Measurements from ENCODE around the gene SLF2. TPM values are rescaled to one million over a fixed set of nuclear protein-coding genes. Genes with fewer than 3 reads are reported as not detected.

Gene SLF2
- total and polyA plus RNA-seq, 2 of the 13 experiments (the other 11 are each of a cell fraction or from before 2014, with no cell fraction given): 12.2 to 48.1 TPM

DNA sequence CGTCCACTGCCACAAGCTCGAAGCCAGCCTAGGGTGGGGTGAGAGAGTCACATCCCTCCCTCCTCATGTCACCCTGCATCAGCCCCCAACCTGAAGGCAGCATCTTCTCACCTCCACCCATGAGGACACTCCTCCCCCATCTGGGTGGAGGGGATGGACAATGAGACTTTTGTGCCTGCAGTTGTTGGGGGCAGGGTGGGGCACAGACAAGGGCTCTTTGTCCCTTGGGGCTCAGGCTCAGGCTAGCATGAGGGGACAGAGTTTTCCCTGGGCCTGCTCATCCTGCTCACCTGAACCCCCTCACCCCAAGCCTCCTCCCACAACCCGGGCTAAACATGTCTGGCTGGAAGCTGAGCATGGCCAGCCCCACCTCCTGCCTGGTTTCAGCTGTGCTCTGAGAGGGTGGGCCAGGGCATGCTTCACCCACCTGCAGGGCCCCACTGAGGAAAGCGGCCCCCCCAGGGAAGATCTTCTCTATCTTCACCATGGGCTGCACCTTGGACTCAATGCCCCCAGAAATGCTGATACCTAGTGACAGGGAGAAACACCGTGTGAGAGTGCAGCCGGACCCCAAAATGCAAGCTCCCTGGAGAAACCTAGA is 96.2 kb downstream of the SLF2 start (continued):
- TF ChIP-seq, protein P1, sequence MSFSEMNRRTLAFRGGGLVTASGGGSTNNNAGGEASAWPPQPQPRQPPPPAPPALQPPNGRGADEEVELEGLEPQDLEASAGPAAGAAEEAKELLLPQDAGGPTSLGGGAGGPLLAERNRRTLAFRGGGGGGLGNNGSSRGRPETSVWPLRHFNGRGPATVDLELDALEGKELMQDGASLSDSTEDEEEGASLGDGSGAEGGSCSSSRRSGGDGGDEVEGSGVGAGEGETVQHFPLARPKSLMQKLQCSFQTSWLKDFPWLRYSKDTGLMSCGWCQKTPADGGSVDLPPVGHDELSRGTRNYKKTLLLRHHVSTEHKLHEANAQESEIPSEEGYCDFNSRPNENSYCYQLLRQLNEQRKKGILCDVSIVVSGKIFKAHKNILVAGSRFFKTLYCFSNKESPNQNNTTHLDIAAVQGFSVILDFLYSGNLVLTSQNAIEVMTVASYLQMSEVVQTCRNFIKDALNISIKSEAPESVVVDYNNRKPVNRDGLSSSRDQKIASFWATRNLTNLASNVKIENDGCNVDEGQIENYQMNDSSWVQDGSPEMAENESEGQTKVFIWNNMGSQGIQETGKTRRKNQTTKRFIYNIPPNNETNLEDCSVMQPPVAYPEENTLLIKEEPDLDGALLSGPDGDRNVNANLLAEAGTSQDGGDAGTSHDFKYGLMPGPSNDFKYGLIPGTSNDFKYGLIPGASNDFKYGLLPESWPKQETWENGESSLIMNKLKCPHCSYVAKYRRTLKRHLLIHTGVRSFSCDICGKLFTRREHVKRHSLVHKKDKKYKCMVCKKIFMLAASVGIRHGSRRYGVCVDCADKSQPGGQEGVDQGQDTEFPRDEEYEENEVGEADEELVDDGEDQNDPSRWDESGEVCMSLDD (CRISPR knock-in tag; IDR thresholded peaks at IDR 0.05; ENCODE audit: borderline replicate concordance): peak; percentile 90; the same call in 1 of the 2 replicates
- TF ChIP-seq ZNF670 (CRISPR knock-in tag; IDR thresholded peaks at IDR 0.05; ENCODE audit: borderline replicate concordance) (no peak), MAFG (CRISPR knock-in tag; IDR thresholded peaks at IDR 0.05) (no peak), ZNF124 (CRISPR knock-in tag; IDR thresholded peaks at IDR 0.05) (no peak), HIVEP1 (CRISPR knock-in tag; IDR thresholded peaks at IDR 0.05) (0 out of 2 replicates have a peak, but pooled peaks have one; percentile 31), MIXL1 (CRISPR knock-in tag; IDR thresholded peaks at IDR 0.05) (no peak), EZH2 (conservative IDR thresholded peaks at IDR 0.05; ENCODE audit: low read depth, low read length) (no peak), NPAS2 (CRISPR knock-in tag; IDR thresholded peaks at IDR 0.05; ENCODE audit: borderline replicate concordance) (no peak), ISX (CRISPR knock-in tag; conservative IDR thresholded peaks at IDR 0.05) (no peak), ZNF160 (CRISPR knock-in tag; IDR thresholded peaks at IDR 0.05) (no peak)
- TF ChIP-seq, protein P2, sequence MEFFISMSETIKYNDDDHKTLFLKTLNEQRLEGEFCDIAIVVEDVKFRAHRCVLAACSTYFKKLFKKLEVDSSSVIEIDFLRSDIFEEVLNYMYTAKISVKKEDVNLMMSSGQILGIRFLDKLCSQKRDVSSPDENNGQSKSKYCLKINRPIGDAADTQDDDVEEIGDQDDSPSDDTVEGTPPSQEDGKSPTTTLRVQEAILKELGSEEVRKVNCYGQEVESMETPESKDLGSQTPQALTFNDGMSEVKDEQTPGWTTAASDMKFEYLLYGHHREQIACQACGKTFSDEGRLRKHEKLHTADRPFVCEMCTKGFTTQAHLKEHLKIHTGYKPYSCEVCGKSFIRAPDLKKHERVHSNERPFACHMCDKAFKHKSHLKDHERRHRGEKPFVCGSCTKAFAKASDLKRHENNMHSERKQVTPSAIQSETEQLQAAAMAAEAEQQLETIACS (CRISPR knock-in tag; IDR thresholded peaks at IDR 0.05): no peak
- TF ChIP-seq, protein P3, sequence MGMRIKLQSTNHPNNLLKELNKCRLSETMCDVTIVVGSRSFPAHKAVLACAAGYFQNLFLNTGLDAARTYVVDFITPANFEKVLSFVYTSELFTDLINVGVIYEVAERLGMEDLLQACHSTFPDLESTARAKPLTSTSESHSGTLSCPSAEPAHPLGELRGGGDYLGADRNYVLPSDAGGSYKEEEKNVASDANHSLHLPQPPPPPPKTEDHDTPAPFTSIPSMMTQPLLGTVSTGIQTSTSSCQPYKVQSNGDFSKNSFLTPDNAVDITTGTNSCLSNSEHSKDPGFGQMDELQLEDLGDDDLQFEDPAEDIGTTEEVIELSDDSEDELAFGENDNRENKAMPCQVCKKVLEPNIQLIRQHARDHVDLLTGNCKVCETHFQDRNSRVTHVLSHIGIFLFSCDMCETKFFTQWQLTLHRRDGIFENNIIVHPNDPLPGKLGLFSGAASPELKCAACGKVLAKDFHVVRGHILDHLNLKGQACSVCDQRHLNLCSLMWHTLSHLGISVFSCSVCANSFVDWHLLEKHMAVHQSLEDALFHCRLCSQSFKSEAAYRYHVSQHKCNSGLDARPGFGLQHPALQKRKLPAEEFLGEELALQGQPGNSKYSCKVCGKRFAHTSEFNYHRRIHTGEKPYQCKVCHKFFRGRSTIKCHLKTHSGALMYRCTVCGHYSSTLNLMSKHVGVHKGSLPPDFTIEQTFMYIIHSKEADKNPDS (CRISPR knock-in tag; IDR thresholded peaks at IDR 0.05): no peak
- TF ChIP-seq, protein P4, sequence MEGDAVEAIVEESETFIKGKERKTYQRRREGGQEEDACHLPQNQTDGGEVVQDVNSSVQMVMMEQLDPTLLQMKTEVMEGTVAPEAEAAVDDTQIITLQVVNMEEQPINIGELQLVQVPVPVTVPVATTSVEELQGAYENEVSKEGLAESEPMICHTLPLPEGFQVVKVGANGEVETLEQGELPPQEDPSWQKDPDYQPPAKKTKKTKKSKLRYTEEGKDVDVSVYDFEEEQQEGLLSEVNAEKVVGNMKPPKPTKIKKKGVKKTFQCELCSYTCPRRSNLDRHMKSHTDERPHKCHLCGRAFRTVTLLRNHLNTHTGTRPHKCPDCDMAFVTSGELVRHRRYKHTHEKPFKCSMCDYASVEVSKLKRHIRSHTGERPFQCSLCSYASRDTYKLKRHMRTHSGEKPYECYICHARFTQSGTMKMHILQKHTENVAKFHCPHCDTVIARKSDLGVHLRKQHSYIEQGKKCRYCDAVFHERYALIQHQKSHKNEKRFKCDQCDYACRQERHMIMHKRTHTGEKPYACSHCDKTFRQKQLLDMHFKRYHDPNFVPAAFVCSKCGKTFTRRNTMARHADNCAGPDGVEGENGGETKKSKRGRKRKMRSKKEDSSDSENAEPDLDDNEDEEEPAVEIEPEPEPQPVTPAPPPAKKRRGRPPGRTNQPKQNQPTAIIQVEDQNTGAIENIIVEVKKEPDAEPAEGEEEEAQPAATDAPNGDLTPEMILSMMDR (CRISPR knock-in tag; IDR thresholded peaks at IDR 0.05): peak; percentile 3; the same call in 1 of the 2 replicates
- TF ChIP-seq, protein P5, sequence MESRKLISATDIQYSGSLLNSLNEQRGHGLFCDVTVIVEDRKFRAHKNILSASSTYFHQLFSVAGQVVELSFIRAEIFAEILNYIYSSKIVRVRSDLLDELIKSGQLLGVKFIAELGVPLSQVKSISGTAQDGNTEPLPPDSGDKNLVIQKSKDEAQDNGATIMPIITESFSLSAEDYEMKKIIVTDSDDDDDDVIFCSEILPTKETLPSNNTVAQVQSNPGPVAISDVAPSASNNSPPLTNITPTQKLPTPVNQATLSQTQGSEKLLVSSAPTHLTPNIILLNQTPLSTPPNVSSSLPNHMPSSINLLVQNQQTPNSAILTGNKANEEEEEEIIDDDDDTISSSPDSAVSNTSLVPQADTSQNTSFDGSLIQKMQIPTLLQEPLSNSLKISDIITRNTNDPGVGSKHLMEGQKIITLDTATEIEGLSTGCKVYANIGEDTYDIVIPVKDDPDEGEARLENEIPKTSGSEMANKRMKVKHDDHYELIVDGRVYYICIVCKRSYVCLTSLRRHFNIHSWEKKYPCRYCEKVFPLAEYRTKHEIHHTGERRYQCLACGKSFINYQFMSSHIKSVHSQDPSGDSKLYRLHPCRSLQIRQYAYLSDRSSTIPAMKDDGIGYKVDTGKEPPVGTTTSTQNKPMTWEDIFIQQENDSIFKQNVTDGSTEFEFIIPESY (CRISPR knock-in tag; IDR thresholded peaks at IDR 0.05): no peak

Data from HepG2 (cell line).